ENCODE measurements around the gene SGMS1. TPM values are rescaled to one million over a fixed set of nuclear protein-coding genes. Genes with fewer than 3 reads are reported as not detected.

Gene SGMS1
- polyA plus RNA-seq, 1 donor from 2014 or later, result 8.0 TPM

GRCh38 chr10:50600286-50600685 is 23.5 kb downstream of the SGMS1 start:
- no peak overlapping the region for H3K4me3 ChIP-seq (ENCODE audit: low read length)
- H3F3A ChIP-seq (ENCODE audit: insufficient read depth, low read length, poor library complexity, severe bottlenecking), result no peaks in the 10 kb centered on the region
- no peak overlapping the region for H3K4me2 ChIP-seq (ENCODE audit: low read length)
- no peak overlapping the region for H2AFZ ChIP-seq (ENCODE audit: low read depth, low read length)
- H3K9me3 ChIP-seq (ENCODE audit: low read length), result no peaks in the 10 kb centered on the region
- TF ChIP-seq RAD21 (conservative IDR thresholded peaks at IDR 0.05) (no peak), CTCF (IDR thresholded peaks at IDR 0.05; ENCODE audit: poor library complexity, severe bottlenecking) (no peak), POLR2AphosphoS5 (IDR thresholded peaks at IDR 0.05) (no peak), SMC3 (conservative IDR thresholded peaks at IDR 0.05; ENCODE audit: poor library complexity) (no peak), MXI1 (conservative IDR thresholded peaks at IDR 0.05; ENCODE audit: poor library complexity, severe bottlenecking) (no peak), REST (IDR thresholded peaks at IDR 0.05; ENCODE audit: borderline replicate concordance) (no peak), TAF1 (IDR thresholded peaks at IDR 0.05; ENCODE audit: low read depth) (no peak), EP300 (conservative IDR thresholded peaks at IDR 0.05; ENCODE audit: poor library complexity, severe bottlenecking) (no peak), EZH2 (IDR thresholded peaks at IDR 0.05; ENCODE audit: borderline replicate concordance, insufficient read depth, low read length, poor library complexity, severe bottlenecking) (no peak)
- H3K9ac ChIP-seq (ENCODE audit: low read length), result no peak overlapping the region
- no peaks in the 10 kb centered on the region for H3K36me3 ChIP-seq (ENCODE audit: insufficient read depth, low read length)
- H3K79me2 ChIP-seq (replicated peaks; ENCODE audit: insufficient read depth, low read length), result no peaks in the 10 kb centered on the region
- H4K20me1 ChIP-seq (ENCODE audit: insufficient read depth), result no peaks in the 10 kb centered on the region
- no peaks in the 10 kb centered on the region for H3K9me2 ChIP-seq (ENCODE audit: insufficient read depth, low read length)
- no peak overlapping the region for H3K27ac ChIP-seq (ENCODE audit: low read length)
- no peaks in the 10 kb centered on the region for H3K27me3 ChIP-seq (ENCODE audit: insufficient read depth, low read depth, low read length)

GRCh38 chr10:50596897-50597296 is 26.9 kb downstream of the SGMS1 start:
- no peaks in the 10 kb centered on the region for H3K9me2 ChIP-seq (ENCODE audit: insufficient read depth, low read length)
- no peak for TF ChIP-seq POLR2AphosphoS5 (IDR thresholded peaks at IDR 0.05)

GRCh38 chr10:50596456-50596855 is 27.3 kb downstream of the SGMS1 start:
- TF ChIP-seq REST (IDR thresholded peaks at IDR 0.05; ENCODE audit: borderline replicate concordance), result no peak
- TF ChIP-seq EP300 (conservative IDR thresholded peaks at IDR 0.05; ENCODE audit: poor library complexity, severe bottlenecking), result no peak
- no peak for TF ChIP-seq EZH2 (IDR thresholded peaks at IDR 0.05; ENCODE audit: borderline replicate concordance, insufficient read depth, low read length, poor library complexity, severe bottlenecking)
- no peak for TF ChIP-seq TAF1 (IDR thresholded peaks at IDR 0.05; ENCODE audit: low read depth)
- no peak for TF ChIP-seq RAD21 (conservative IDR thresholded peaks at IDR 0.05)
- TF ChIP-seq CTCF (IDR thresholded peaks at IDR 0.05; ENCODE audit: poor library complexity, severe bottlenecking), result no peak
- TF ChIP-seq SMC3 (conservative IDR thresholded peaks at IDR 0.05; ENCODE audit: poor library complexity), result no peak
- no peak for TF ChIP-seq MXI1 (conservative IDR thresholded peaks at IDR 0.05; ENCODE audit: poor library complexity, severe bottlenecking)
- TF ChIP-seq POLR2AphosphoS5 (IDR thresholded peaks at IDR 0.05), result no peak

More at GRCh38 chr10:50596897-50597296, 26.9 kb downstream of the SGMS1 start:
- no peak overlapping the region for H3K4me3 ChIP-seq (ENCODE audit: low read length)
- no peak overlapping the region for H3K27ac ChIP-seq (ENCODE audit: low read length)
- no peaks in the 10 kb centered on the region for H3K27me3 ChIP-seq (ENCODE audit: insufficient read depth, low read depth, low read length)
- no peak overlapping the region for H3K9ac ChIP-seq (ENCODE audit: low read length)
- H3K4me2 ChIP-seq (ENCODE audit: low read length), result no peak overlapping the region
- no peaks in the 10 kb centered on the region for H3K9me3 ChIP-seq (ENCODE audit: low read length)
- H3F3A ChIP-seq (ENCODE audit: insufficient read depth, low read length, poor library complexity, severe bottlenecking), result no peaks in the 10 kb centered on the region
- no peaks in the 10 kb centered on the region for H3K79me2 ChIP-seq (replicated peaks; ENCODE audit: insufficient read depth, low read length)
- H4K20me1 ChIP-seq (ENCODE audit: insufficient read depth), result no peaks in the 10 kb centered on the region
- no peaks in the 10 kb centered on the region for H3K36me3 ChIP-seq (ENCODE audit: insufficient read depth, low read length)
- H2AFZ ChIP-seq (ENCODE audit: low read depth, low read length), result no peak overlapping the region

More at GRCh38 chr10:50596456-50596855, 27.3 kb downstream of the SGMS1 start:
- H3K27me3 ChIP-seq (ENCODE audit: insufficient read depth, low read depth, low read length), result no peaks in the 10 kb centered on the region
- no peak overlapping the region for H3K4me2 ChIP-seq (ENCODE audit: low read length)
- no peak overlapping the region for H2AFZ ChIP-seq (ENCODE audit: low read depth, low read length)
- H3K27ac ChIP-seq (ENCODE audit: low read length), result no peak overlapping the region
- no peaks in the 10 kb centered on the region for H3K9me2 ChIP-seq (ENCODE audit: insufficient read depth, low read length)
- no peaks in the 10 kb centered on the region for H3K36me3 ChIP-seq (ENCODE audit: insufficient read depth, low read length)
- no peak overlapping the region for H3K9ac ChIP-seq (ENCODE audit: low read length)
- no peaks in the 10 kb centered on the region for H3K9me3 ChIP-seq (ENCODE audit: low read length)
- no peaks in the 10 kb centered on the region for H4K20me1 ChIP-seq (ENCODE audit: insufficient read depth)
- no peaks in the 10 kb centered on the region for H3K79me2 ChIP-seq (replicated peaks; ENCODE audit: insufficient read depth, low read length)
- H3F3A ChIP-seq (ENCODE audit: insufficient read depth, low read length, poor library complexity, severe bottlenecking), result no peaks in the 10 kb centered on the region
- H3K4me3 ChIP-seq (ENCODE audit: low read length), result no peak overlapping the region

Measured in neural cell (in vitro differentiated cells).